ENCODE data around the gene UNC13A.

GRCh38 chr19:17632577-17632976, 55.6 kb downstream of the UNC13A start:
- no peak for TF ChIP-seq POLR2A (IDR thresholded peaks at IDR 0.05)
- no peak for TF ChIP-seq CTCF (IDR thresholded peaks at IDR 0.05)

All from stomach (tissue), 4 donors.